Neural cell (in vitro differentiated cells): ENCODE data around the gene MAP3K20. TPM values are rescaled to one million over a fixed set of nuclear protein-coding genes. Genes with fewer than 3 reads are reported as not detected.

Source experiments
- H2AFZ ChIP-seq: fragments of 200-600, 300-800 bp; sonication (generic), shearing (Covaris generic); 2 replicates; pipeline ENCODE4 v1.6.0; 2014; ENCODE audit warnings: low read depth, mild to moderate bottlenecking, antibody characterized with exemption, low read length, moderate library complexity
- H3F3A ChIP-seq: fragments of 200-600 bp; shearing (Covaris generic); 2 replicates; pipeline ENCODE4 v1.6.1; 2016; ENCODE audit warnings: mild to moderate bottlenecking, moderate library complexity, mixed read lengths, antibody characterized with exemption, low read length; ENCODE audit not compliant: insufficient read depth, poor library complexity, severe bottlenecking
- H3K27ac ChIP-seq: fragments of 200-600, 300-800 bp; sonication (generic), shearing (Covaris generic); 2 replicates; pipeline ENCODE4 v1.5.1; 2014; ENCODE audit warnings: mild to moderate bottlenecking, low read length, moderate library complexity
- H3K27me3 ChIP-seq: fragments of 300-800, 200-600 bp; sonication (generic), shearing (Covaris generic); 2 replicates; pipeline ENCODE4 v1.6.0; 2014; ENCODE audit warnings: mild to moderate bottlenecking, low read depth, low read length, moderate library complexity; ENCODE audit not compliant: insufficient read depth
- H3K36me3 ChIP-seq: fragments of 300-800, 200-600 bp; sonication (generic), shearing (Covaris generic); 2 replicates; pipeline ENCODE4 v1.5.1; 2014; ENCODE audit warnings: mild to moderate bottlenecking, antibody characterized with exemption, low read length, moderate library complexity; ENCODE audit not compliant: insufficient read depth
- H3K4me2 ChIP-seq: fragments of 300-800, 200-600 bp; sonication (generic), shearing (Covaris generic); 2 replicates; pipeline ENCODE4 v1.6.0; 2014; ENCODE audit warnings: mild to moderate bottlenecking, low read length
- H3K4me3 ChIP-seq: fragments of 300-800, 200-600 bp; sonication (generic), shearing (Covaris generic); 2 replicates; pipeline ENCODE4 v1.5.1; 2014; ENCODE audit warnings: mild to moderate bottlenecking, low read length, moderate library complexity
- H3K79me2 ChIP-seq: fragments of 200-600 bp; shearing (Covaris generic); replicated peaks from 2 replicates; pipeline ENCODE4 v1.6.0; 2014; ENCODE audit warnings: mild to moderate bottlenecking, low read length, moderate library complexity; ENCODE audit not compliant: insufficient read depth
- H3K9ac ChIP-seq: fragments of 300-800, 200-600 bp; sonication (generic), shearing (Covaris generic); 2 replicates; pipeline ENCODE4 v1.6.1; 2016; ENCODE audit warnings: mild to moderate bottlenecking, low read length, mixed read lengths
- H3K9me2 ChIP-seq: fragments of 200-600 bp; shearing (Covaris generic); 2 replicates; pipeline ENCODE4 v1.6.1; 2016; ENCODE audit warnings: mild to moderate bottlenecking, low read length, mixed read lengths; ENCODE audit not compliant: insufficient read depth
- H3K9me3 ChIP-seq: fragments of 200-600, 300-800 bp; sonication (generic), shearing (Covaris generic); 2 replicates; pipeline ENCODE4 v1.6.1; 2016; ENCODE audit warnings: mild to moderate bottlenecking, mixed run types, low read length, moderate library complexity, mixed read lengths
- H4K20me1 ChIP-seq: fragments of 200-600 bp; shearing (Covaris generic); 2 replicates; pipeline ENCODE4 v1.6.1; 2016; ENCODE audit warnings: mild to moderate bottlenecking, mixed run types; ENCODE audit not compliant: insufficient read depth
- CTCF ChIP-seq: fragments of 450-650 bp; IDR thresholded peaks from 2 replicates; pipeline ENCODE4 v1.5.1; 2014; ENCODE audit warnings: antibody characterized with exemption, mild to moderate bottlenecking, moderate library complexity; ENCODE audit not compliant: poor library complexity, severe bottlenecking
- EP300 ChIP-seq: fragments of 450-650 bp; conservative IDR thresholded peaks from 2 replicates; pipeline ENCODE4 v1.6.1; 2014; ENCODE audit warnings: antibody characterized with exemption, mild to moderate bottlenecking, moderate library complexity; ENCODE audit not compliant: poor library complexity, severe bottlenecking
- EZH2 ChIP-seq: fragments of 200-600, 300-800 bp; shearing (Covaris generic), sonication (generic); IDR thresholded peaks from 2 replicates; pipeline ENCODE4 v1.6.1; 2014; ENCODE audit warnings: antibody characterized with exemption, low read length, borderline replicate concordance, mild to moderate bottlenecking; ENCODE audit not compliant: insufficient read depth, poor library complexity, severe bottlenecking
- MXI1 ChIP-seq: fragments of 450-650 bp; conservative IDR thresholded peaks from 2 replicates; pipeline ENCODE4 v1.6.1; 2014; ENCODE audit warnings: antibody characterized with exemption, mild to moderate bottlenecking; ENCODE audit not compliant: poor library complexity, severe bottlenecking
- POLR2AphosphoS5 ChIP-seq: IDR thresholded peaks from 2 replicates; pipeline ENCODE4 v1.6.1; 2012
- RAD21 ChIP-seq: fragments of 450-650 bp; conservative IDR thresholded peaks from 2 replicates; pipeline ENCODE4 v1.6.1; 2014; ENCODE audit warnings: antibody characterized with exemption, mild to moderate bottlenecking, moderate library complexity
- REST ChIP-seq: IDR thresholded peaks from 2 replicates; pipeline ENCODE4 v1.6.1; 2012; ENCODE audit warnings: borderline replicate concordance
- SMC3 ChIP-seq: fragments of 450-650 bp; conservative IDR thresholded peaks from 2 replicates; pipeline ENCODE4 v1.6.1; 2014; ENCODE audit warnings: antibody characterized with exemption, mild to moderate bottlenecking, moderate library complexity; ENCODE audit not compliant: poor library complexity
- TAF1 ChIP-seq: IDR thresholded peaks from 2 replicates; pipeline ENCODE4 v1.6.1; 2012; ENCODE audit warnings: low read depth
- polyA plus RNA-seq: library from polyadenylated mRNA; depleted of rRNA; stranded (reverse); fragments of >200 nt; gene quantifications from 2 replicates; pipeline ENCODE4 v1.2.3, GENCODE V29; 2014

The MAP3K20 gene
- polyA plus RNA-seq, 1 donor from 2014 or later = 0.48 TPM

- no peaks in the 10 kb centered on the region for H3K27me3 ChIP-seq
- H4K20me1 ChIP-seq = no peaks in the 10 kb centered on the region
- TF ChIP-seq MXI1 = no peak
- no peak overlapping the region for H3K9ac ChIP-seq
- H3K9me2 ChIP-seq = no peaks in the 10 kb centered on the region
- H3F3A ChIP-seq = no peaks in the 10 kb centered on the region
- no peaks in the 10 kb centered on the region for H3K79me2 ChIP-seq
- no peaks in the 10 kb centered on the region for H3K9me3 ChIP-seq
- H2AFZ ChIP-seq = no peak overlapping the region
- H3K4me2 ChIP-seq = no peak overlapping the region
- H3K36me3 ChIP-seq = no peaks in the 10 kb centered on the region
- no peak overlapping the region for H3K4me3 ChIP-seq
- H3K27ac ChIP-seq = no peak overlapping the region
Observed at GRCh38 chr2:173278794-173279526, 203.3 kb downstream of the MAP3K20 start.

- no peaks in the 10 kb centered on the region for H3K27me3 ChIP-seq
- no peaks in the 10 kb centered on the region for H3K36me3 ChIP-seq
- H3K79me2 ChIP-seq = no peaks in the 10 kb centered on the region
- H3K27ac ChIP-seq = no peak overlapping the region
- no peak overlapping the region for H3K4me2 ChIP-seq
- no peaks in the 10 kb centered on the region for H3F3A ChIP-seq
- TF ChIP-seq REST (no peak), MXI1 (no peak), SMC3 (no peak), CTCF (no peak), EZH2 (no peak), EP300 (no peak), TAF1 (no peak), POLR2AphosphoS5 (no peak), RAD21 (no peak)
- no peaks in the 10 kb centered on the region for H3K9me2 ChIP-seq
- H2AFZ ChIP-seq = no peak overlapping the region
- no peaks in the 10 kb centered on the region for H4K20me1 ChIP-seq
- no peaks in the 10 kb centered on the region for H3K9me3 ChIP-seq
- no peak overlapping the region for H3K4me3 ChIP-seq
- H3K9ac ChIP-seq = no peak overlapping the region
Observed at GRCh38 chr2:173279527-173279868, 203.9 kb downstream of the MAP3K20 start.
